Panc1 (cell line): ENCODE data around the gene MRPL42. TPM values are rescaled to one million over a fixed set of nuclear protein-coding genes. Genes with fewer than 3 reads are reported as not detected.

ENCODE experiments used
- ATAC-seq: fragments of 200-7000 bp; cut with Tn5 transposase; 2 replicates; pipeline ENCODE4 v1.9.1; 2020; ENCODE audit warnings: mild to moderate bottlenecking, moderate library complexity
- BruUV-seq: library from RNA; stranded (reverse); fragments of 400-500 nt; replicated peaks from 2 replicates; lab custom pipeline; 2021; lab: Mats Ljungman, UMichigan
- CTCF ChIA-PET: fragments of 300-600 bp; sonication (Branson Sonifier 250); formaldehyde crosslinking; loops from one replicate; lab custom pipeline; 2022; ENCODE audit warnings: antibody characterized with exemption; lab: Charles Lee
- POLR2A ChIA-PET: fragments of 300-600 bp; sonication (Branson Sonifier 250); formaldehyde crosslinking; loops from one replicate; lab custom pipeline; 2022; ENCODE audit warnings: antibody characterized with exemption; lab: Charles Lee
- DNase-seq: peaks from one replicate; pipeline ENCODE4 v3.0.0-alpha.2; 2010; ENCODE audit warnings: low read depth, low spot score
- H3K27ac ChIP-seq: 2 replicates; pipeline ENCODE4 v1.5.1; 2011; ENCODE audit warnings: mild to moderate bottlenecking, low read length, inconsistent platforms
- H3K27me3 ChIP-seq: fragments of 200-500 bp; sonication (Bioruptor generic); 2 replicates; pipeline ENCODE4 v1.6.0; 2014; ENCODE audit warnings: low read length, inconsistent platforms; ENCODE audit not compliant: control insufficient read depth, insufficient read depth
- H3K36me3 ChIP-seq: fragments of 200-500 bp; sonication (Bioruptor generic); 2 replicates; pipeline ENCODE4 v1.5.1; 2014; ENCODE audit warnings: inconsistent platforms, mild to moderate bottlenecking, low read length, moderate library complexity; ENCODE audit not compliant: control insufficient read depth, insufficient read depth
- H3K4me1 ChIP-seq: 2 replicates; pipeline ENCODE4 v1.5.1; 2011; ENCODE audit warnings: inconsistent platforms, mild to moderate bottlenecking, low read length, moderate library complexity; ENCODE audit not compliant: control insufficient read depth, insufficient read depth
- H3K4me3 ChIP-seq, 2 experiments: 2 replicates each; pipeline ENCODE4 v1.5.1; 2011 to 2012; ENCODE audit warnings: low read depth in 2 of 2, low read length in 2 of 2, mild to moderate bottlenecking in 2 of 2, inconsistent platforms in 1 of 2, moderate library complexity in 1 of 2
- H3K9me3 ChIP-seq: fragments of 200-500 bp; sonication (Bioruptor generic); 2 replicates; pipeline ENCODE4 v1.5.1; 2014; ENCODE audit warnings: low read depth, mild to moderate bottlenecking, inconsistent platforms, low read length, moderate library complexity; ENCODE audit not compliant: control insufficient read depth, insufficient read depth
- CTCF ChIP-seq: fragments of 450-650 bp; IDR thresholded peaks from 2 replicates; pipeline ENCODE4 v1.5.1; 2017; ENCODE audit warnings: mild to moderate bottlenecking
- POLR2AphosphoS5 ChIP-seq: IDR thresholded peaks from 2 replicates; pipeline ENCODE4 v1.6.1; 2012; ENCODE audit warnings: mild to moderate bottlenecking, low read depth, low read length, moderate library complexity
- REST ChIP-seq, 2 experiments: IDR thresholded peaks; 2 replicates each; pipeline ENCODE4 v1.6.1; 2011 to 2012; ENCODE audit warnings: low read depth in 2 of 2, control low read depth in 1 of 2, low read length in 1 of 2, mild to moderate bottlenecking in 1 of 2, moderate library complexity in 1 of 2; ENCODE audit not compliant: insufficient read depth in 1 of 2
- TCF7L2 ChIP-seq: IDR thresholded peaks from 2 replicates; pipeline ENCODE4 v1.6.1; 2011; ENCODE audit warnings: mild to moderate bottlenecking, low read depth, low read length, inconsistent platforms
- in situ Hi-C: cut with HindIII; loops from 2 replicates; pipeline ENCODE4 v1.10.0; 2016; ENCODE audit warnings: low sequenced_read_pairs, low pct_unique_long_range_greater_than_20kb
- intact Hi-C: fragments of 100-400 bp; cut with micrococcal nuclease; formaldehyde crosslinking; loops from one replicate; pipeline ENCODE4 v1.10.0; 2022; ENCODE audit not compliant: unreplicated experiment
- total RNA-seq: library from RNA; stranded (reverse); gene quantifications from one replicate; pipeline ENCODE4 v1.2.1, GENCODE V29; 2021; ENCODE audit not compliant: unreplicated experiment

The MRPL42 gene
- total RNA-seq, 1 experiment from 2014 or later = 92.4 TPM

GRCh38 chr12:93549174-93549573, 81.9 kb downstream of the MRPL42 start:
- Histone ChIP-seq H3K27me3 (no peaks in the 10 kb centered on the region), H3K4me3 (no peak overlapping the region), H3K4me1 (no peaks in the 10 kb centered on the region; the same call in 1 of the 2 replicates), H3K36me3 (no peaks in the 10 kb centered on the region), H3K9me3 (no peaks in the 10 kb centered on the region), H3K27ac (no peak overlapping the region)
- CTCF ChIA-PET = interaction anchor here (1.1 kb wide), 1 partner anchor 46 kb away, joined by 4 read pairs; no protein-coding TSS in a partner anchor
- no peak for DNase-seq
- TF ChIP-seq REST (IDR thresholded peaks at IDR 0.05; ENCODE audit: insufficient read depth in 1 of 2, low read depth in 2 of 2, low read length in 1 of 2) (no peak), CTCF (no peak), TCF7L2 (no peak), POLR2AphosphoS5 (no peak)
- BruUV-seq = no TSS peak
- in situ Hi-C loops (no loop called here), intact Hi-C loops (no loop called here)
- ATAC-seq = no peak
- POLR2A ChIA-PET = interaction anchor here (0.6 kb wide), 1 partner anchor 24 kb away, joined by 3 read pairs; the partner anchor contains the start of gene SOCS2

DNA sequence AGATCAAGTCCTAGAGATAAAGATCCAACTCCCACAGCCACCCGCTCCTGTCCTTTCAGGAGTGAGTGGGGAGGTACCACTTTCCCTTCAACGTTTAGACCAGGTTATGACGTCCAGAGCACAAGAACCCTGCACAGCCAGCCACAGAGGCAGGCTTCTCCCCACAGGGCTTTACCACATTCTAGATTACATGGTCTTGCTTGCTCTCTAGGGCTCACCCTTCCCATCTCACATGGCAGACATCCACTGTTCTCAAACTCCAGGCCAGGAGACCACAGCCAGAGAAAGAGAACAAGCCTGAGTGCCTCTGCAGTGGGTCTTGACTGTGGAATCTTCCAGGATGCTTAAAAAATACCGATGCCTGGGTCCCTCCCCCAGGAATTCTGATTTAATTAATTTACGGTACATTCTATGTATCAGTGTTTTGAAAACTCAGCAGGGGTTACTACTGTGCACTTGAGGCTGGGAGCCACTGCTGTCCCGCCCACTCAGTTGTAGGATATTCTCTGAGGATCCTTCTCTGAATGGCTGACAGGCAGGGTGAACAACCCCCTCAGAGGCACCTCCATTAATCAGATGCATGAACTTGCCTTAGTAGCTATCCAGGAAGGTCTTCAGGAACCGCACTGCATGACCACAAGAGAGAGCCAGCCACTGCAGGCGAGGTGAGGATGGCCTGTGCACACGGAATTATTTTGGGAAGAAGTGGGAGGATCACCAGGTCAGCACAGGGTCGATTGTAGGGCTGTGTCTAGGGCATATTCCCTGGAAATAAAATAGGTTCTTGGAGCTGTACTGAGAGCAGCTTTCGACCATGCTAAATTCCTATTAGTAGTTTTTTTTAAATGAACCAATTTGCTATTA, 83.7 kb downstream of the MRPL42 start:
- TF ChIP-seq CTCF (0 out of 2 replicates have a peak, but pooled peaks have one; percentile 4), TCF7L2 (no peak)
- intact Hi-C loops = no loop called here
- ChIA-PET POLR2A (no interaction called here), CTCF (no interaction called here)
- in situ Hi-C loops = no loop called here
- ATAC-seq (peak; percentile 71), DNase-seq (no peak)
- Histone ChIP-seq H3K4me3 (no peak overlapping the region), H3K4me1 (no peaks in the 10 kb centered on the region; the same call in 1 of the 2 replicates), H3K9me3 (no peaks in the 10 kb centered on the region), H3K36me3 (no peaks in the 10 kb centered on the region), H3K27me3 (no peaks in the 10 kb centered on the region), H3K27ac (peak overlapping the region; percentile 23; the same call in 1 of the 2 replicates)
- no TSS peak for BruUV-seq
